SU-DHL-6 (cell line): ENCODE measurements around the gene TNFRSF4.

Experiments
- EZH2phosphoT487 ChIP-seq: fragments of 200-600 bp; sonication (generic), shearing (Covaris generic); conservative IDR thresholded peaks from 2 replicates; pipeline ENCODE4 v1.6.1; 2018; ENCODE audit warnings: mild to moderate bottlenecking, antibody characterized with exemption, low read length, moderate library complexity, mixed read lengths
- TF ChIP-seq, protein P1 (sequence below): fragments of 200-600 bp; sonication (generic); IDR thresholded peaks from one replicate; pipeline ENCODE4 v1.5.1; 2017; ENCODE audit warnings: antibody characterized with exemption, mild to moderate bottlenecking, low read length, moderate library complexity; ENCODE audit not compliant: insufficient read depth, poor library complexity, severe bottlenecking

DNA sequence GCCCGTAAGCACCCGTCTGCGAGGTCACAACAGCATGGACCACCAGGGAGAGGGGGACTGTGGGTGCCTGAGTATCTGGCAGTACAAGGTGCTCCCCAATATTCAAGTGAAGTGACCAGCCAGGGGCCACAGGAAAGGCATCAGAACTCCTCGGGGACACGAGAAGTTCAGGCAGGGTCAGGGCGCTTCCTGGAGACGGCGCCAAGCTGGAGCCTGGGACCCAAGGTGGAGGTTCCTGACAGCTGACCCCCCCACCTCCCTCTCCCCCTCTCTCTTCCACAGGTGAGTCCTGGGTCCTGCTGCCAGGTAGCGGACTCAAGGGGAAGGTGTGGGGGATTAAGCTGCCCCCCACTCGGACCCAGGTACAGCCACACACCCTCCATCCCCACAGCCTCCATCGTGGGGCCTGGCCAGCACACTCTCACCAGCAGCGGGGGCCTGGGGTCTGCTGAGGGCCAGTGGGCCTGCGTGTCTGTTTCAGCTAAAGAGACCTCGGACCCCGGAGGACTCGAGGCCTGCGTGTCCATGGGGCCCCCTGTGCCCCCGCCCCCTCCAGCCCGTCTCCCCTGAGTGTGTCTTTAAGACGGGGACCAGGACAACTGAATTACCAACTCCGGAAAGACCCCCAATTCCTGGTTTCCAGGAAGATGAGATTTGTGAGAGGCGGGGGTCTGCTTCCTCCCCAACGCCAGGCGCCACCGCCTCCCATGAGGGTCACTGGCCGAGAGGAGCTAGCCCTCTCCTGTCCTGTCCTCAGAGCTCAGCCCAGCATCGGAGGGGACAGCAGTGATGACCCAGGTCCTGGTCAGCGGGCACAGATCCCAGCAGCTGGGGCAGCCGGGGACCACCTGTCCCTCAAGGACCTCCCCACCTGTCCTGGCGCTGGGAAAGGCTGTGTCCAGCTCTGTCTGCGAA, 13.7 kb downstream of the TNFRSF4 start:
- TF ChIP-seq, protein P1, sequence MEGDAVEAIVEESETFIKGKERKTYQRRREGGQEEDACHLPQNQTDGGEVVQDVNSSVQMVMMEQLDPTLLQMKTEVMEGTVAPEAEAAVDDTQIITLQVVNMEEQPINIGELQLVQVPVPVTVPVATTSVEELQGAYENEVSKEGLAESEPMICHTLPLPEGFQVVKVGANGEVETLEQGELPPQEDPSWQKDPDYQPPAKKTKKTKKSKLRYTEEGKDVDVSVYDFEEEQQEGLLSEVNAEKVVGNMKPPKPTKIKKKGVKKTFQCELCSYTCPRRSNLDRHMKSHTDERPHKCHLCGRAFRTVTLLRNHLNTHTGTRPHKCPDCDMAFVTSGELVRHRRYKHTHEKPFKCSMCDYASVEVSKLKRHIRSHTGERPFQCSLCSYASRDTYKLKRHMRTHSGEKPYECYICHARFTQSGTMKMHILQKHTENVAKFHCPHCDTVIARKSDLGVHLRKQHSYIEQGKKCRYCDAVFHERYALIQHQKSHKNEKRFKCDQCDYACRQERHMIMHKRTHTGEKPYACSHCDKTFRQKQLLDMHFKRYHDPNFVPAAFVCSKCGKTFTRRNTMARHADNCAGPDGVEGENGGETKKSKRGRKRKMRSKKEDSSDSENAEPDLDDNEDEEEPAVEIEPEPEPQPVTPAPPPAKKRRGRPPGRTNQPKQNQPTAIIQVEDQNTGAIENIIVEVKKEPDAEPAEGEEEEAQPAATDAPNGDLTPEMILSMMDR: no peak
- TF ChIP-seq EZH2phosphoT487: no peak
